Measurements from ENCODE around the gene PRR5. TPM values are rescaled to one million over a fixed set of nuclear protein-coding genes. Genes with fewer than 3 reads are reported as not detected.
"Not testable (repeated sequence)": the region's sequence is repeated elsewhere in the genome, so short reads cannot be mapped to it uniquely, and the experiment has no call there.

The PRR5 gene
- total RNA-seq, 1 donor from 2014 or later: 12.4 TPM

DNA sequence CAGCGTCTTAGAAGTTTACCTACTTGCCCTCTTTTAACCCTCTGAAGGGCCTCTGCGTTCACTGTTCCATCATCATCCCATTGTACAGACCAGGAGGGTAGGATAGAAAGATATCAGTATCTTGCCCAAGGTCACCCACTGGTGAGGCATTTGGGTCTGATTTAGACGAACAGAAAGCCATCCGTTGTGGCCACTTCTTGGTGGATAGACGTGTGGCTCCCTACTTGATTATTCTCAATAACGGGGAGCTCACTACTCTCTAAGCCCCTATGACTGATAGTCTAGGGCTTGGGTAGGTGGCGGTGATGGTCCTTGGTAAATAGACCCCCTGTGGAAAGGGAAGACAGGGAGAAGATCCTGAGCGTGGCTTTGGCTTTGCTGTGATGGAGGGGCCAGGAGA is 28.6 kb upstream of the PRR5 start:
- DNase-seq: no peak

DNA sequence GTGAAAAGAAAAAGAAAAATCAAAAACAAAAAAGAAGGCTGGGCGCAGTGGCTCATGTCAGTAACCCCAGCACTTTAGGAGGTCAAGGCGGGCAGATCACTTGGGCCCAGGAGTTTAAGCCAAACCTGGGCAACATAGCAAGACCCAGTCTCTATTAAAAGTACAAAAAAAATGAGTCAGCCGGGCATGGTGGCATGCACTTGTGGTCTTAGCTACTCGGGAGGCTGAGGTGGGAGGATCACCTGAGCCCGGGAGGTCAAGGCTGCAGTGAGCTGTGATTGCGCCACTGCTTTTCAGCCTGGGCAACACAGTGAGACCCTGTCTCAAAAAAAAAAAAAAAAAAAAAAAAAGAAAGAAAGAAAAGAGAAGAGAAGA is 26.0 kb upstream of the PRR5 start:
- not testable (repeated sequence) for DNase-seq

DNA sequence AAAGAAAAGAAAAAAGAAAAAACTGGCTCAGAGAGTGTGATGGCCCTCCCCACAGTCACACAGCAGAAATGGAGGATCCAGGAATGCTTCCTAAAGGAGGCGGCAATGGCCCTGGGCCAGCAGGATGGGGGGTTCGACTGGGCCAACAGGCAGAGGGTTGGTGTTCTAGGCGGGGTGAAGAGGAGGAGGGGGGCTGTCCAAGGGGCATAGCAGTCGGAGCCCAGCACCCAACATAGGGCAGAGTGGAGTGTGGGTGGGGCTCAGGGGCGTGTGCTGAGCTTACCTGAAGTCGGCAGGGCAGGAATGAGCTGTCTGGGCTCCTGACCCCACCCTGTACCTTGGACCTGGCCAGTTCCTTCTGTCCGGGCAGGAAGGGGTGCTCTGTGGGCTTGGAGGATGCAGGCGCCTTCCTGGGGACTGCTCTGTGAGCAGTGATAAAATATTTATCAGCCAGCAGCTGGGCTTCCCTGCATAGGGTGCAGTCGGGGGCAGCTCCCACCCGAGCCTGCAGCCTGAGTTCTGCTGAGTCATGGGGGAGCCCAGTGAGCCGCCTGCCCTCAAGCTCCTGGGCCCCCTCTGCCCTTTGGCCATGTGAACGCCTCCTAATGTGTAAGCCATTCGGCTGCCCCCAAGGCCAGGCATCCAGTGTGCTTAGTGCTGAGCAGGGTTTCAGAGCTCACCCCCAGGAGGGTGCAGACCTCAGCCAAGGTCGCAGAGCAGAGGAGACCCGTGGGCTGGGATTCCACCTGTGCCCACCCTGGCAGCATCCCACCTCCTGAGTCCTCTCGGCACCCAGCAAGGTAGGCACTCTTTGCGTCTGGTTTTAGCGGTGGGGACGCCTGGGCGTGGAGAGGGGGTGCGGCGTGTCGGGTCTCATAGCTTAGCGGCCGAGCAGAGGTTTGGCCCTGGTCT is 25.3 kb upstream of the PRR5 start:
- no peak for DNase-seq

DNA sequence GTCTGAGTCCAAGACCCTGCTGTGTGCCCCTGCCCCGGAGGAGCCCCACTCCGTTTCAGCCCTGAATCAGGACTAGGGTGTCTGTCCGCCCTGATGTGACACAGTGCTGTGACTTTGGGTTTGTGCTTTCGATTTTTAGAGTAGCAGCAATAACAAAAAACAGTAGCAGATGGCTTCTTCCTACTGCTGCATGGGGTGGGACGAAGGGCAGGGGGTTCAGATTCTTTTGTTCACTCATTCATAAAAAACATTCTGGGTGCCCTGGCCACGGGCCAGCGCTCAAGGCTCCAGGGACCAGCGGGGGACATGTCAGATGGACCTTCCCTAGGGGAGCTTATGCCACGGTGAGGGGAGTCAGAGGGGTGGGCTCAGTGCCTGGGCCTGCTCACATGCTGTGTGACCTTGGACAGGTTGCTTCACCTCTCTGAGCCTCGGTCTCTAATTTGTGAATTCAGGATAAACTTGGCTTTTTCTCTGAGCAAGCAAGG is 24.6 kb upstream of the PRR5 start:
- DNase-seq: no peak

DNA sequence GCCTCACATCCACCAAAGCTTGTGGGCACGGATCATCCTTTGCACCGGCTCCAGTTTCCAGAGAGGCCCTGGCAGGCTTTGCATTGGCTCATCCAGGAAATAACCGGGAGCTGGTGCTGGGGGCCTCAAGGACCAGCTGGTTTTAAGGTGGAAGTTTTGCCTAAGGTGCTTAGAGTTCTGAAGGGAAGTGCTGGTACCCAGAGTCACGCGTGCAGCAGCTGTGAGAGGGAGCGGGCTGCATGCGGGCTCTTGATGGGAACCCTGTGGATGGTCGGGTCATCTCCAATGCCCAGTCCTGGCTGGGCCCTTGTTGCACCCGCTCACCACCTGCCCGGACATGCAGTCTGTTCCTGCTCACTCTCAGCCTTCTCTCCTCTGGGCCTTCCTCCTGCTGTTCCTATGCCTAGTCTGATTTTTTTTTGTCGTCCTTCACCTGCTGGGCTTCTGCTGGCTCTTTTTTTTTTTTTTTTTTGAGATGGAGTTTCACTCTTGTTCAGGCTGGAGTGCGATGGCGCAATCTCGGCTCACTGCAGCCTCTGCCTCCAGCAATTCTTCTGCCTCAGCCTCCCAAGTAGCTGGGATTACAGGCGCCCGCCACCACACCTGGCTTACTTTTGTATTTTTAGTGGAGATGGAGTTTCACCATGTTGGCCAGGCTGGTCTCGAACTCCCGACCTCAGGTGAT is 24.0 kb upstream of the PRR5 start:
- DNase-seq: no peak

DNA sequence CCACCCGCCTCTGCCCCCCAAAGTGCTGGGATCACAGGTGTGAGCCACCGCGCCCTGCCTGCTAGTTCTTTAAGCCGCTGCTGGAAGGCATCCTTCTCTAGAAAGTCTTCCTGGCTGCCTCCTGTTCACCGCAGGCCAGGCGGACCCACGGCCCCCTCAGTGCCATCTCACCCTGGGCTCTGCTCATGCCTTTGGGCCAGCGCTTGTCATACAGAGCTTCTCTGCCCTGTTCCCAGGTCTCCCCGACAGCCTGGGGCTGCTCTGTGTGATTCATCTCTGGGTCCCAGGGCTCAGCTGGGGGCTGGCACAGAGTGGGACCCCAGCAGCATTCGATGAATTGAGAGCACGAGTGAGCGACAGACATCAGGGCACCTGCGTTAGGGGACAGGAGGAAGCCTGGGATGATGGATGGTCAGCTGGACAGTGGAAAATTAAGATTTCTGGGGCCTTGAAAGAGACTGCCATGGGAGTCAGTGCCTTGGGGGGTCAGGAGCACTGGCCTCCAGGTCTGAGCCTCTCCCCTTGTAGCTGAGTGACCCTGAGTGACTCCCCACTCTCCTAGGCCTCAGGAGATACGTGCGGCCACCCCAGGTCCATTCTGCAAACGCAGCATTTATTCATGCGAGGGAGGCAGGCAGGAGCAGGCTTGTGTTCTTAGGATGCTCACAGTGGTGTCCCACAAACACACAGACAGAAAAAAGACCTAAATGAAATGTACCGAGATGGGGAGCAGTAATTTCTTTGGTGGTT is 23.3 kb upstream of the PRR5 start:
- DNase-seq: no peak

DNA sequence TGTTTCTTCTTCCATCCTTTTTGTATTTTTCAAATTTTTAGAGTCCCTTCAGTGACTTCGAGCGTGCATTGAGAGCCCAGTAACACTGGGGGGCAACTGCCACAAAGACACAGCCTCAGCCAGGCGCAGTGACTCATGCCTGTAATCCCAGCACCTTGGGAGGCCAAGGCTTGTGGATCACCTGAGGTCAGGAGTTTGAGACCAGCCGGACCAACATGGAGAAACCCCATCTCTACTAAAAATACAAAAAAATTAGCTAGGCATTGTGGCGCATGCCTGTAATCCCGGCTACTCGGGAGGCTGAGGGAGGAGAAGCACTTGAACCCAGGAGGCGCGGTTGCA is 22.7 kb upstream of the PRR5 start:
- not testable (repeated sequence) for DNase-seq

DNA sequence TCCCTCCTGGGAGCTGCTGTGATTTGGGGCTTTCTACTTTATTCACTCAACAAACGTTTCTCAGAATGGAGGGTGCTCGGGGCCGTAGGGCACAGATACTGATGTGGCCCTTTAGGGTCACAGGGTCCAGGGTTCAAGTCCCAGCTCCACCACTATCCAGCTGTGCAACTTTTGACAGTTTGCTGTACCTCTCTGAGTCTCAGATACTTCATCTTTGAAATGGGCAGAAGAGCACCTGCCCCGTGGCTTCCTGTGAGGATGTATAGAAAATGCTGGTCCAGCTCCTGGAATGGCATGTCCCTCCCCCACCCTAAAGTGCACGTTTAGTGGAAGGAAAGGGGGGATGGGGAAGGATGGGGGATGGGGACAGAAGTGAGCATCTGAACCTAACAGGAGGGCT is 21.9 kb upstream of the PRR5 start:
- no peak for DNase-seq

DNA sequence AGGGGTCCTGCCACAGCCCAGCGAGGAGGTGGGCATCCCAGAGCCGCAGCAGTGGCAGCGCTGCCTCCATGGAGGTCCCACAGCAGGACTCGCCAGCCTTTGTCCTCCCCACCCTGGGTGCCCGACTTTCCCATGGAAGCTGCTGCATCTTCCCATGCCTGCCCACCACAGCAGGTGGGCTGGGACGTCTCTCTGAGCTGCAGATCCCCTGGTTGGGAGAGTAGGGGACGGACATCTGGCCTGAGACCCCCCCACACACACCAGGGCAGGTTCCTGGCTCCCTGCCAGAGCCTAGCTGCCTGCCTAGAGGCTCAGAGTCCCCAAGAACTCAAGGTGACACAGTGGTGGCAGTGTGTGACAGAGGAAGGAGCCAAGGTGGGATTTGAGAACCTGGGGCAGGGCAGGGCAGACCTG is 21.5 kb upstream of the PRR5 start:
- no peak for DNase-seq

DNA sequence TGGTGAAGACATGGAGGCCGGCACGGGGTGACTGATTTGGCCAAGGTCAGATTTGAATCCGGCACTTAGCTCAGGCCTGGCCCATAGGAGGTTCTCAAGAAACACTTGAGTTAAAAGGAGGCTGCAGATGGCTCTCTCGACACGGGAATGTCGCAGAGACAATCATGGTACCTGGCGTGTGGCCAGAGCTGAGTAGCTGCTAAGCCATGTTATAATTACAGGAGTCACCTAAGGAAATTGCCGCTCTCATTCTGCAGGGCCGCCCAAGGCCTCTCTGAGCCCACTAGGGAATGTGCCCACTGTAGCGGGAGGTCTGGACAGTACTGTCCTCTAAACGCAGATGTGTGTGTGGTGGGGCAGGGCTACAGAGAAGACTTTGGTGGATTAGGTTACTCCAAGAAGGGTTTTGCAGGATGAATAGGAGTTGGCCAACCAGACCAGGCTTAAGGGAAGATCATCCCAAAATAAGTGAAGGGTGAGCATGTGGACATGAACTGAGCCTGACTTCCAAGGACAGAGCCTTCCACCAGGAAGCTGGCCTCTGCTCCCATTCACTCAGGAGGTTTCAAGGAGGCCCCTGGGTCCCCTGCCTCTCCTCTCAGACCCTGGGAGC is 19.3 kb upstream of the PRR5 start:
- no peak for DNase-seq

DNA sequence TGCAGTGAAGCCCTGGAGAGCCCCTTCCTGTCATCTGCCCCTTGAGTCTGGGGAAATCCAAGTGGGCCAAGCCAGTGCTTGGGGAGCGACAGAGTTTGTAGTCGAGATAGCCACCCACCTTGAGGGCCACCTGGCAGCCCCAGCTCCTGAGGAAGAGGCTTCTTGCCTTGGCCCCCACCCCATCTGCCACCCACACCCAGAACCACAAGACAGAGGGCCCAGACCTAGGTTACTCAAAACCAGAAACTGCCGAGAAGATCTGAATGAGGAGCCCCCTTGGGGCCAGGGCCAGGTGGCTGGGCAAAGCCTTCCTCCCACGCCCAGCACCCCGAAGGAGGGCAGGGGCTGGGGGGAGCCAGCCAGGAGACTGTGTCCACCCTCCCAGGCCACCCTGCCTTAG is 18.8 kb upstream of the PRR5 start:
- no peak for DNase-seq

DNA sequence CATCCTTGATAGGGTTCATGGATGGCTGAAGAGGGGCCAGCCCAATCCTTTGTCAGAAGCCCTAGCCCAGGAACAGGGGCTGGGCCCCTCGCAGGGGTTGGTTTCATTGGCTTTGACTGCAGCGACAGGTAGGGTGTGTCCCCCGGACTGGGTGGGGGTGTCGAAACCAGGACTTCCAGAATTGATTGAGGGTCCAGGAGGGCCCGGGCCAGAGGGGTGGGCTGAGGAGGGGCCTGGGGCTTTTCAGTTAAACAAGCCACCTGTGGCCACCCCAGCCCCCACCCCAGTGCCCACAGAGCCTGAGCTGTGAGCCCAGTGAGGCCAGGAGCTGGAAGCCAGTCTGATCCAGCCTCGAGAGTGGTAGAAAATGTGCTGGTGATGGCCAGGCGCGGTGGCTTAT is 18.1 kb upstream of the PRR5 start:
- no peak for DNase-seq

DNA sequence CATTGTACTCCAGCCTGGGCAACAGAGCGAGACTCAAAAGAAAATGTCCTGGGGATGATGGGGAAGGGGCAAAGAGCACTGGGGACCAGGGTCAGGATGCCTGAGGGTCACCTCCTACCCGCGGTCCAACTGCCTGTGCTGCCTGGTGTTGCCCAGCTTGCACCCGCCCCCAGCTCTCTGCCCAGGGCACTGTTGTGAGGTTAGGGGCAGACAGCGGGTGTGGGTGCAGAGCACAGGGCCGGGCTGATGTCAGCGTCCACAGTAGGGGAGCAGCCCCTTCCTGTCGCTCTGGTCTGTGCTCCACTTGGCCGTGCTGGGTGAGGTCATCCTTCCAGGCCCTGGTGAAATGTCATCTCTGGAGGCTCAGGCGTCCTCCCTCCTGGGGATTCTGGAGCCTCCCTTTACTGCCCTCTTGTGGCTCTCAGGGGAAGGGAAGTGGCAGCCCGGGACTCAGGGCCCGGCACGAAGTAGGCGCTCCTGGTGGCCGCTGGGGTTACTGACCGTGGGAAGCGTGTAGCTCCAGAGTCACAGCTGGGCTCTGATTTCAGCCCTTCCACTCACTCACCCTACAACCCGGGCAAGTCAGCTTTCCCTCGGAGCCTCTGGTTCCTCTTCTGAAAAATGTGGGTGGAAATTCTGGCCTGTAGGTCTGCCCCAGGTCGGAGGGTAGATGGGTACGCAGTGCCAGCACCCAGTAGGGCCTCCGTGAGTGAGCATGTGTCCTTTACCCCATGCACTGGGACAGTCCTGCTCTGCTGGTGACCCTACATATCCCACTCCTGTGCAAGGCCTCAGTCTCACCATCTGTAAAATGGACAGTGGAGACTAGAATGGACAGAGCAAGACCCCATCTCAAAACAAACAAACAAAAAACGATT is 17.3 kb upstream of the PRR5 start:
- peak; percentile 92 for DNase-seq

DNA sequence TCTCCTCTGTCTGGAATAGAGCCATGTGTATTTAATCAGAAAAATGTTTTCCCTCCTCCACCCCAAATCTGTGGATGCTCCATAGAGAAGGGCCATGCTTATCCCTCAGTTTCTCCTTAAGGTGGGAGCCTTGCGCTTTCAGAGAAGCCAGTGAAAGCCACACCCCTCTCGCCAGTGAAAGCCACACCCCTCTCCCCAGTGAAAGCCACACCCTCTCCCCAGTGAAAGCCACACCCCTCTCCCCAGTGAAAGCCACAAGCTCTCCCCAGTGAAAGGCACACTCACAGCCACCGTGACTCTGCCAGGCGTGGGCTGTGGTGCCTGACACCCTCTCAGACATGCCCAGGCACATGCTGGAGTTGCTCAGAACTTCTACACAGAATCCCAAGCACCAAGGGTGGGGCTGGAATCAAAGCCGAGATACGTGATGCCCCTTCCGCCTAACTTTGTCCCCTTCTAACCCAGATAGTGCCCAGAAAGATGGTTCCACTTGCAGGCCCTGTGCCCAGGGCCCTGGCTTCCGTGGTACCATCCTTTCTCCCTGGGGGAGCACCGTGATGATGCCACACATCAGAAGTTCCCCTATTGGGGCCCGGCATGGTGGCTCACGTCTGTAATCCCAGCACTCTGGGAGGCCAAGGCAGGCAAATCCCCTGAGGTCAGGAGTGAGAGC is 16.5 kb upstream of the PRR5 start:
- peak; percentile 44 for DNase-seq

DNA sequence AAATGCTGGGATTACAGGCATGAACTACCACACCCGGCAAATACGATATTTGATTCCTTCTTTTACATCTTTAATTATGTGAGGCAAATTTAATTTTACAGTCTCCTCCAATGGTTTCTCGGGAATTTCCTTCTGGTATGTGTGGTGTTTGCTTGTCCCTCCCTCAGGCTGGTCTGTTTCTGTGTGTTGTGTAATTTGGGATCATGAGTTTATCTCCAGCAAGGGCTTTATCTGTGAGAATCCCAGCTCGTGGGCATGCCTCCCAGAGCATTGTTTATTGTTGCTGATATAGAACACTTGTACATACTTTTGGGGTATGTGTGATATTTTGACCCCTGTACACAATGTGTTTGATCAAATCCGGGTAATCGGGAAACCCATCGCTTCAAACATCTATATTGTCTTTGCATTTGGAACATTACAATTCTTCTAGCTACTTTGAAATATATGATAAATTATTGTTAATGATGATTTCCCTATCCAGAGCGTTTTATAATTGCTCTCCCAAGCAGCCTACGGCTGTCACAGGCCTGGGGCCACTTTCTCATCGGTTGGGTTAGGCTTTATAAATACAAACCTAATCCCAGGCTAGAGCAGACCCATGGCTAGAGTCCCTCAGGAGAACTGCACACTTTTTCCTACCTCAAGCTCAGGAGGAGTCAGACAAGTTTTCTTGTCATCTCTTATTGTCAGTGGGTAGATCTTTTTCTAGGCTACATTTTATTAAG is 15.0 kb upstream of the PRR5 start:
- no peak for DNase-seq

DNA sequence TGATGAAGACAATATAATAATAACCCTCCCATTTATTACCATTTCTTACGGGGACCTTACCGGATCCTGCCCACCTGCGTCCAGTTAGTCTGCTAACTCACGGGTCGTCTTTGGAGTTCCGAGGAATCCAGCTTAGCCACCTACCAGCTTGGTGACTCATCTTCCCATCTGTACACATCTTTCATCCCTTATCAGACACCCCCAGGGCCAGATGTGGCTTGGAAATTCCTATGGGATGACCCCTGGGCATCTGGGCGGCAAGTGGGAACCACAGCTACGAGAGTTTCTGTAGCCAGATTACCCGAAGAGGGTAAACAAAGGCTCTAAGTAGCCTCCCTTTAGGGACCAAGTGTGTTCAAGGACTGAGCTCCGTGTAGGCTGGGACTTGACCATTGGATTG is 12.8 kb upstream of the PRR5 start:
- DNase-seq: no peak

DNA sequence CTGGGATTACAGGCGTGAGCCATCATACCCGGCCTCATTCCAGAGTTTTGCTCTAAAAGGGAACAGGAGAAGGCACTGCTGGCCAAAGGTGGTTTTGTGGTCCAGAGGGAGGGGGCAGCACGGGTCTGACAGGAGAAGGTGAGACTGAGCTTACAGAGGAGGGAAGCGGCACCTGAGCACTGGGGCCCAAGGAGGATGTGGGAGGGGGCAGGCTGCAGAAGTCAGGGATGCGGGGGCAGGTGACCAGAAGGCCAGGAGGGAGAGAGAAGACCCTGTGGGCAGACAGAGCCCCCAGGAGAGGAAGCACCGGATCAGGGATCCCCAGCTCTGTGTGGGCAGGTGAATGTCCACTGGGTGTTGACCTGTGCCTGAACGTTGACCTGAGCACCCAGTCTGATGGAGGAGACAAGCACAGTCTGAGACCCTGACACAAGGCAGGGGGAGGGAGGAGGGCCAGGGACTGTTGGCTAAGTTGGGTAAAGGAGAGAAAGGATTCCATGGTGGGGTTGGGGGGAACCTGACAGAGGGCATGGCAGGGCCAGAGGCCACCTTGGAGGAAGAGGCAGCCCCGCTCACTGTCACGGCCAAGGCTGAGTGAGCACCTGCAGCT is 12.0 kb upstream of the PRR5 start:
- no peak for DNase-seq

DNA sequence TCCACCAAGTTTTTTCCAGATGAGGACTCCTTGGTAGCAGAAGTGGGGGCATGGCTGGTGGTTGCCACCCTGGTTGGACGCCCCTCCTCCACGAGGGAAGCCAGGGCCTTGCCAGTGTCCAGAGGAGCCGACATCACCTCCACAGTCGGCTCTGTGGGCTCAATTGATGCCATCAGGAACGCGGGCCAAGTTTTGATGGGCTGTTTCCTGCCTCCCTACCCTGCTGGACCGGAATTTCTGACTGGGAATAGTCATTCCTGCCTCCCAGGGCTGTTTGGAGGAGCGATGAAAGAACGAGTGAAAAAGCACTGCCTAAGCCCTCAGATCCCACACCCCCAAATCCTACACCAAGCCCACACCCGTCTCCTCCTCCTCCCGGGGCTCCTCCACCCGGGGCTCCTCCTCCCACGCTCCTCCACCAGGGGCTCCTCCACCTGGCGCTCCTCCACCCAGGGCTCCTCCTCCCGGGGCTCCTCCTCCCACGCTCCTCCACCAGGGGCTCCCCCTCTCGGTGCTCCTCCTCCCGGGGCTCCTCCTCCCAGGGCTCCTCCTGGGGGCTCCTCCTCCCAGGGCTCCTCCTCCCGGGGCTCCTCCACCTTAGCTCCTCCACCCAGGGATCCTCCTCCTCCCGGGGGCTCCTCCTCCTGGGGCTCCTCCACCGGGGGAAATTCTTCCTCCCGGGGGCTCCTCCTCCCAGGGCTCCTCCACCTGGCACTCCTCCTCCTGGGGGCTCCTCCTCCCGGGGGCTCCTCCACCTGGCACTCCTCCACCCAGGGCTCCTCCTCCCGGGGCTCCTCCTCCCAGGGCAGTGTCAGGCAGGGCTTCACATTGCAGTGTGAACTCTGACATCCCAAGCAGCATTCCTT is 10.0 kb upstream of the PRR5 start:
- no peak for DNase-seq

DNA sequence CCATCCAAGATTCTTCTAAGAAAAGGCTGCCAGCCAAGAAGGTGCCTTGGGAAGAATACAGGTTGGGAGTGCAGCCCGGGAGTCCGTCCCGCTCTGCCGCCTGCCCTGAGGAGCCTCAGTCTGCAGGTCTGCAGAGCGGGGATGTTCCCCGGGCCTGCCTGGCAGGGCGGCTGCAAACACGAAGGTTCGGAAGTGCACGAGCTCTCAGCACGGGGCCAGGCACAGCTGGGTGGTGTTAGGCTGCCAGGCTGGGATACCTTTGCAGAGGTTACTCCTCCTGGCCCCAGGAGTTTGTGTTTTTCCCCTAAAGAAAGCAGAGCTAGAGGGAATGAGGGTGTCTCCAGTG is 9.4 kb upstream of the PRR5 start:
- no peak for DNase-seq
